Hepatocyte (in vitro differentiated cells): ENCODE measurements around the gene HK3. TPM values are rescaled to one million over a fixed set of nuclear protein-coding genes. Genes with fewer than 3 reads are reported as not detected.

Experiments
- DNase-seq: peaks from one replicate; pipeline ENCODE4 v3.0.0-alpha.2; 2016; ENCODE audit warnings: low spot score
- H2AFZ ChIP-seq: fragments of 200-600 bp; sonication (generic); 2 replicates; pipeline ENCODE4 v1.6.0; 2016; ENCODE audit warnings: antibody characterized with exemption, mild to moderate bottlenecking
- H3K27ac ChIP-seq: fragments of 200-600 bp; sonication (generic); 2 replicates; pipeline ENCODE4 v1.5.1; 2016; ENCODE audit warnings: mild to moderate bottlenecking
- H3K27me3 ChIP-seq: fragments of 200-600 bp; sonication (generic); 2 replicates; pipeline ENCODE4 v1.6.1; 2016
- H3K36me3 ChIP-seq: fragments of 200-600 bp; sonication (generic); replicated peaks from 2 replicates; pipeline ENCODE4 v1.5.1; 2016; ENCODE audit warnings: low read depth; ENCODE audit not compliant: insufficient read depth
- H3K4me1 ChIP-seq: fragments of 200-600 bp; sonication (generic); 2 replicates; pipeline ENCODE4 v1.5.1; 2016; ENCODE audit warnings: mild to moderate bottlenecking, moderate library complexity; ENCODE audit not compliant: insufficient read depth
- H3K4me2 ChIP-seq: fragments of 200-600 bp; sonication (generic); 2 replicates; pipeline ENCODE4 v1.6.0; 2016
- H3K4me3 ChIP-seq: fragments of 200-600 bp; sonication (generic); 2 replicates; pipeline ENCODE4 v1.5.1; 2016; ENCODE audit warnings: mild to moderate bottlenecking
- H3K79me2 ChIP-seq: fragments of 200-600 bp; sonication (generic); 2 replicates; pipeline ENCODE4 v1.6.0; 2017; ENCODE audit warnings: mild to moderate bottlenecking
- H3K9me2 ChIP-seq: fragments of 200-600 bp; sonication (generic); replicated peaks from 2 replicates; pipeline ENCODE4 v1.6.0; 2017; ENCODE audit warnings: mild to moderate bottlenecking; ENCODE audit not compliant: insufficient read depth
- H3K9me3 ChIP-seq: fragments of 200-600 bp; sonication (generic); 2 replicates; pipeline ENCODE4 v1.5.1; 2016; ENCODE audit warnings: low read depth, mild to moderate bottlenecking
- H4K20me1 ChIP-seq: fragments of 200-600 bp; sonication (generic); 2 replicates; pipeline ENCODE4 v1.6.0; 2016; ENCODE audit warnings: mild to moderate bottlenecking; ENCODE audit not compliant: insufficient read depth, poor library complexity, severe bottlenecking
- EZH2 ChIP-seq: fragments of 200-600 bp; sonication (generic); IDR thresholded peaks from 2 replicates; pipeline ENCODE4 v1.6.1; 2016; ENCODE audit warnings: antibody characterized with exemption, mild to moderate bottlenecking, borderline replicate concordance
- EZH2phosphoT487 ChIP-seq: fragments of 200-600 bp; sonication (generic); IDR thresholded peaks from one replicate; pipeline ENCODE4 v1.6.1; 2018; ENCODE audit warnings: antibody characterized with exemption, mild to moderate bottlenecking, low read depth, moderate library complexity; ENCODE audit not compliant: unreplicated experiment, severe bottlenecking
- WGBS: methylation state at CpG from one replicate; pipeline ENCODE4 v1.1.6; 2016; ENCODE audit warnings: low lambda C conversion rate; ENCODE audit errors: missing lambda C conversion rate; 5-methylcytosine and 5-hydroxymethylcytosine counted together
- polyA plus RNA-seq: library from polyadenylated mRNA; unstranded; fragments of >200 nt; fragmentation: Nextera tagmentation; extraction: Ambion mirVana; gene quantifications from 2 replicates; pipeline ENCODE4 v1.2.1, GENCODE V29; 2016
- total RNA-seq: library from RNA; depleted of rRNA; stranded (reverse); fragments of >200 nt; gene quantifications from 2 replicates; pipeline ENCODE4 v1.2.3, GENCODE V29; 2014
- TF ChIP-seq, protein P1 (sequence below): fragments of 200-600 bp; sonication (generic); IDR thresholded peaks from 2 replicates; pipeline ENCODE4 v1.5.1; 2016; ENCODE audit warnings: antibody characterized with exemption, mild to moderate bottlenecking; ENCODE audit not compliant: poor library complexity

HK3 gene
- total and polyA plus RNA-seq, 2 experiments from 2014 or later, result 0.73 TPM; not detected in 1

DNA sequence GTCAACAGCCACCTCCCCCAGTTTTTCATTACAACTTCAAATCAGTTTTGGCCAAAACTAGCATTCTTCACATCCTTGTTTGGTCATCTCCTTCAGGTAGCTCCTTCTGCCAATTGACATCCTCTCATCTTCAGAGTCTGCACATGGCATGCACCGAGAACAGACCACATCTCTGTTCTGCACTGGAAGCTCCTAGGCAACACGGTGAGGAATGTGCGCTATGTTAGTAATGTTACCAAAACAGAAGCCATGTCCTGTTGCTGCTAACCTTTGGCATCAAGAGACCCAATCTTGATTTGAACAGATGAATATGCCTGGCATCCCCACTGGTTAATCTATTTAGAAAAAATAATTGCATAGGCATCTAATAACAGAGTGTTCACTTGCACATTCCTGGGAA is 5.1 kb upstream of the HK3 start:
- Histone ChIP-seq H3K27ac (no peak overlapping the region), H3K4me1 (no peaks in the 10 kb centered on the region), H3K9me3 (no peaks in the 10 kb centered on the region), H3K79me2 (no peaks in the 10 kb centered on the region), H2AFZ (no peak overlapping the region), H3K9me2 (no peaks in the 10 kb centered on the region), H3K36me3 (peaks cover 2% of the 10 kb centered on the region), H4K20me1 (no peaks in the 10 kb centered on the region), H3K4me2 (no peak overlapping the region), H3K27me3 (no peaks in the 10 kb centered on the region), H3K4me3 (no peak overlapping the region)
- DNase-seq, result no peak
- no peak for TF ChIP-seq EZH2
- TF ChIP-seq, protein P1, sequence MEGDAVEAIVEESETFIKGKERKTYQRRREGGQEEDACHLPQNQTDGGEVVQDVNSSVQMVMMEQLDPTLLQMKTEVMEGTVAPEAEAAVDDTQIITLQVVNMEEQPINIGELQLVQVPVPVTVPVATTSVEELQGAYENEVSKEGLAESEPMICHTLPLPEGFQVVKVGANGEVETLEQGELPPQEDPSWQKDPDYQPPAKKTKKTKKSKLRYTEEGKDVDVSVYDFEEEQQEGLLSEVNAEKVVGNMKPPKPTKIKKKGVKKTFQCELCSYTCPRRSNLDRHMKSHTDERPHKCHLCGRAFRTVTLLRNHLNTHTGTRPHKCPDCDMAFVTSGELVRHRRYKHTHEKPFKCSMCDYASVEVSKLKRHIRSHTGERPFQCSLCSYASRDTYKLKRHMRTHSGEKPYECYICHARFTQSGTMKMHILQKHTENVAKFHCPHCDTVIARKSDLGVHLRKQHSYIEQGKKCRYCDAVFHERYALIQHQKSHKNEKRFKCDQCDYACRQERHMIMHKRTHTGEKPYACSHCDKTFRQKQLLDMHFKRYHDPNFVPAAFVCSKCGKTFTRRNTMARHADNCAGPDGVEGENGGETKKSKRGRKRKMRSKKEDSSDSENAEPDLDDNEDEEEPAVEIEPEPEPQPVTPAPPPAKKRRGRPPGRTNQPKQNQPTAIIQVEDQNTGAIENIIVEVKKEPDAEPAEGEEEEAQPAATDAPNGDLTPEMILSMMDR, result no peak
- TF ChIP-seq EZH2phosphoT487, result no peak
- 87% methylated on average over 3 of the region's 3 CpGs for WGBS

DNA sequence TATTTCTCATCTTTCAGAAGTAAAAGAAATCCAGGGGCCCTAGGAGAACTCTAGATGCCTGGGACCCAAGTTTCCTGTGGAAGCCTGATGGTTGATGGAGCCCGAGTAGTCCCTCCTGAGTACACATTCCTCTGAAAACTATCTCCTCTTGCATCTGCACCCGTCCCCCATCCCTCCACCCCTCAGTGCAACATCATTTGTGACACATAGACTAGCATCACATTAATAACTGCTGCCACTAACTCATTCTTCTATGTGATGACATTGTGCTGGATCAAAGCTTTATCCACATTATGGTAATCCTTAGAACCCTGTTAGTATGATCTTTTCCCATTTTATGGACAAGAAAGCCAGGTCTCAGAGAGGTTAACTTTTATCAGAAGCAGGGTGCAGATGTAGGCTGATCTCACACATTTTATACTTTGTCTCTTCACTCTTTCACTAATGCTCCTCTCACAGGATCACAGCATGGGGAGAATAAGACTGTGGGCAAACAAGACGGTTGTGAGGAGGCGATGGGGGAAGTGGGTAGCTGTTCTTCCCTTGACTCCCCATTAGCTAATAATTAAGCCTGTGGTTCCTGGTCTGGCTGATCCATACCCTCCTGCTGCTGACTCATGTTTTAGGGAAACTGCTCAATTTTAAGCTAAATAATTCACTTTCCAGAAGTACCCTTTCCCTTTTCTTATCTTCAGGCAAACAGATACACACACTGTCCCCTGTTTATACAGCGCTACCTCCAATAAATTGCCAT is 3.9 kb upstream of the HK3 start:
- H3K4me2 ChIP-seq, result no peak overlapping the region
- no peak overlapping the region for H3K4me3 ChIP-seq
- no peaks in the 10 kb centered on the region for H3K79me2 ChIP-seq
- DNase-seq, result no peak
- peaks cover 2% of the 10 kb centered on the region for H3K36me3 ChIP-seq
- H3K27ac ChIP-seq, result no peak overlapping the region
- TF ChIP-seq EZH2 (no peak), EZH2phosphoT487 (no peak)
- TF ChIP-seq, protein P1, result no peak
- H4K20me1 ChIP-seq, result no peaks in the 10 kb centered on the region
- H3K4me1 ChIP-seq, result no peaks in the 10 kb centered on the region
- H2AFZ ChIP-seq, result no peak overlapping the region
- WGBS, result 76% methylated on average over 5 of the region's 5 CpGs
- H3K9me2 ChIP-seq, result no peaks in the 10 kb centered on the region
- H3K9me3 ChIP-seq, result no peaks in the 10 kb centered on the region
- H3K27me3 ChIP-seq, result no peaks in the 10 kb centered on the region

DNA sequence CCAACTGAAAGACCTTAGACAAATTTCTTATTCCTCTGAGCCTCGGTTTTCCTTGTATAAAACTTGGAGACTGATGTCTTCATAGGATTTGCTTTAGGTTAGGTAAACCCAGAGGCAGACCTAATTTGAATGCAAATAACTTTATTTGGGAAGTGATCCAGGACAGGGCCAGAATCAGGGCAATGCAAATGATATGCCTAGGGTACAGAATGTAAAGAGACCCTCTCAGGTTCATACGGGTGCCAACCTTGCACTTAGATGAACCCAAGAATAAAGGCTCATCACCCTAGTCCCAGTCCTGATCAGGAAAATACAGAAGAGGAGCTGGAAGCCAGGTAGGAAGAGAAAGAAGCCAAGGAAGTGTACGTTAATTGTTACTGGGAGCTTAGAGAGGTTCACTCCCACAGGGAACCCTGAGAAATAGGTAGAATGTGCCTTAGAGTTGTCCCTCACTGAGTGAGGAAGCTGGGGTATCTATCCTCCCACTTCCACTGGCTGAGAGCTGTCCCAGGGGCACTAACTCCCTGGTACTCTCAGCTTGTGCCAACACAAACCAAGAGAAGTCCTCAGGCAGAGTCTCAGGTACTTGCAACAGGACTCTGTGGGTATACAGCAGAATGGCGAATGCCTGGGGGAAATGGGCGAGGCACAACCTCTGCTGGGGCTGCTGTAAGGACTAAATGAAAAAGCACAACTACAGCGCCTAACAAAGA is 3.1 kb upstream of the HK3 start:
- Histone ChIP-seq H3K9me3 (no peaks in the 10 kb centered on the region), H3K4me3 (no peak overlapping the region), H3K9me2 (no peaks in the 10 kb centered on the region), H3K27me3 (no peaks in the 10 kb centered on the region), H3K4me2 (no peak overlapping the region), H4K20me1 (no peaks in the 10 kb centered on the region), H3K79me2 (no peaks in the 10 kb centered on the region), H2AFZ (no peak overlapping the region), H3K27ac (no peak overlapping the region), H3K4me1 (no peaks in the 10 kb centered on the region), H3K36me3 (peaks cover 2% of the 10 kb centered on the region)
- no peak for TF ChIP-seq EZH2
- WGBS, result 94% methylated on average over 6 of the region's 6 CpGs
- DNase-seq, result no peak
